ENCODE results near the gene SPSB1.

SPSB1 gene

GRCh38 chr1:9418851-9419250, 126.2 kb downstream of the SPSB1 start:
- TF ChIP-seq JUND (IDR thresholded peaks at IDR 0.05; ENCODE audit: low read depth) = no peak

More at GRCh38 chr1:9418851-9419250, 126.2 kb downstream of the SPSB1 start:
- in situ Hi-C loops (cut with HindIII; ENCODE audit: low pct_unique_long_range_greater_than_20kb, low sequenced_read_pairs) = no loop called here
- no peak for DNase-seq (ENCODE audit: low read depth in 1 of 2, low spot score in 1 of 2)

Measured in T47D (cell line).